ENCODE results near the gene ULK4.

DNA sequence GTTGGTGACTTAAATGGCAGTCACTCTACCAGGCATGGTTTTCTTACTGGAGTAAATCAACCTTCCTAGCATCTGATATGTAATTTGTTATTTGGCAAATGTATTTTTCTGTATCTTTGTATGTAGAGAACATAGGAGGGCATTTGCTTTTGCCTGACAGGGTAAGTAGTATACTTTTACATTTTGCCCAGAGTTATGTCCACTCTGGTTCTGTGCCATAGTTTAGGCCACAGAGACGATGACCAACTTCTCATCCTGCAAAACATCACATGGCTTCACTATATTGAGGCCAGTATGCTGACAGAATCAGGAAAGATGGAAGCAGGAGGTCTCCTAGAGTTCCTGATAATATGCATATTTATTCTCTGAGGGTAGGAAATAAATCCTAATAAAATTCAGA lies 23.1 kb upstream of the ULK4 start:
- TF ChIP-seq CBX3 (IDR thresholded peaks at IDR 0.05; ENCODE audit: low read depth), result no peak
- no peak for TF ChIP-seq POLR2A (IDR thresholded peaks at IDR 0.05; ENCODE audit: borderline replicate concordance, extremely low read depth, insufficient read depth, insufficient read length)
- TF ChIP-seq, protein P1, sequence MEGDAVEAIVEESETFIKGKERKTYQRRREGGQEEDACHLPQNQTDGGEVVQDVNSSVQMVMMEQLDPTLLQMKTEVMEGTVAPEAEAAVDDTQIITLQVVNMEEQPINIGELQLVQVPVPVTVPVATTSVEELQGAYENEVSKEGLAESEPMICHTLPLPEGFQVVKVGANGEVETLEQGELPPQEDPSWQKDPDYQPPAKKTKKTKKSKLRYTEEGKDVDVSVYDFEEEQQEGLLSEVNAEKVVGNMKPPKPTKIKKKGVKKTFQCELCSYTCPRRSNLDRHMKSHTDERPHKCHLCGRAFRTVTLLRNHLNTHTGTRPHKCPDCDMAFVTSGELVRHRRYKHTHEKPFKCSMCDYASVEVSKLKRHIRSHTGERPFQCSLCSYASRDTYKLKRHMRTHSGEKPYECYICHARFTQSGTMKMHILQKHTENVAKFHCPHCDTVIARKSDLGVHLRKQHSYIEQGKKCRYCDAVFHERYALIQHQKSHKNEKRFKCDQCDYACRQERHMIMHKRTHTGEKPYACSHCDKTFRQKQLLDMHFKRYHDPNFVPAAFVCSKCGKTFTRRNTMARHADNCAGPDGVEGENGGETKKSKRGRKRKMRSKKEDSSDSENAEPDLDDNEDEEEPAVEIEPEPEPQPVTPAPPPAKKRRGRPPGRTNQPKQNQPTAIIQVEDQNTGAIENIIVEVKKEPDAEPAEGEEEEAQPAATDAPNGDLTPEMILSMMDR (IDR thresholded peaks at IDR 0.05 in 2 of 3, conservative IDR thresholded peaks at IDR 0.05 in 1 of 3; ENCODE audit: borderline replicate concordance in 1 of 3, insufficient read depth in 1 of 3, low read depth in 2 of 3, low read length in 2 of 3), result no peak
- no peak for TF ChIP-seq RAD21 (IDR thresholded peaks at IDR 0.05; ENCODE audit: low read depth)
- TF ChIP-seq POLR2AphosphoS5 (IDR thresholded peaks at IDR 0.05; ENCODE audit: low read depth, low read length), result no peak
- TF ChIP-seq EZH2 (IDR thresholded peaks at IDR 0.05), result no peak
- no peak for TF ChIP-seq SIN3A (IDR thresholded peaks at IDR 0.05; ENCODE audit: low read depth)
- TF ChIP-seq, protein P2, sequence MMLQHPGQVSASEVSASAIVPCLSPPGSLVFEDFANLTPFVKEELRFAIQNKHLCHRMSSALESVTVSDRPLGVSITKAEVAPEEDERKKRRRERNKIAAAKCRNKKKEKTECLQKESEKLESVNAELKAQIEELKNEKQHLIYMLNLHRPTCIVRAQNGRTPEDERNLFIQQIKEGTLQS (IDR thresholded peaks at IDR 0.05), result no peak
